Transverse colon (tissue), 4 donors: ENCODE measurements around the gene POLD2. TPM values are rescaled to one million over a fixed set of nuclear protein-coding genes. Genes with fewer than 3 reads are reported as not detected.

Source experiments
- DNase-seq: peaks from one replicate; pipeline ENCODE4 v3.0.0-alpha.2; 2019
- H3K27ac ChIP-seq, 4 donors: fragments of 200-600 bp; sonication (generic); 2 replicates each; pipeline ENCODE4 v1.5.1; 2016 to 2018; ENCODE audit warnings: inconsistent platforms in 4 of 4
- H3K27me3 ChIP-seq: fragments of 200-600 bp; sonication (generic); 2 replicates; pipeline ENCODE4 v1.5.1; 2017; ENCODE audit warnings: inconsistent platforms
- H3K36me3 ChIP-seq, 4 donors: fragments of 200-600 bp; sonication (generic); 2 replicates each; pipeline ENCODE4 v1.5.1; 2017 to 2019; ENCODE audit warnings: inconsistent platforms in 4 of 4
- H3K4me1 ChIP-seq, 4 donors: fragments of 200-600 bp; sonication (generic); 2 replicates each; pipeline ENCODE4 v1.5.1; 2017 to 2020; ENCODE audit warnings: inconsistent platforms in 4 of 4
- H3K4me3 ChIP-seq, 4 donors: fragments of 200-600 bp; sonication (generic); 1 replicate in 1 of 4; 2 replicates in 3 of 4; pipeline versions ENCODE4 v1.5.1 to v1.6.1; 2017 to 2019; ENCODE audit warnings: inconsistent platforms in 4 of 4
- H3K9me3 ChIP-seq, 2 donors: fragments of 200-600 bp; sonication (generic); 2 replicates each; pipeline ENCODE4 v1.5.1; 2017 to 2019; ENCODE audit warnings: inconsistent platforms in 2 of 2
- EP300 ChIP-seq: sonication (generic); formaldehyde crosslinking; IDR thresholded peaks from one replicate; pipeline ENCODE4 v1.6.1; 2017; ENCODE audit warnings: antibody characterized with exemption, low read depth
- POLR2A ChIP-seq: fragments of 450-650 bp; IDR thresholded peaks from one replicate; pipeline ENCODE4 v1.6.1; 2016; ENCODE audit warnings: antibody characterized with exemption, mild to moderate bottlenecking, moderate library complexity
- POLR2AphosphoS5 ChIP-seq, 3 donors: sonication (generic); formaldehyde crosslinking; IDR thresholded peaks; one replicate each; pipeline ENCODE4 v1.6.1; 2016; ENCODE audit warnings: antibody characterized with exemption in 3 of 3
- WGBS, 2 donors: methylation state at CpG; one replicate each; pipeline ENCODE4 v1.1.5; 2018; ENCODE audit warnings: low coverage in 1 of 2; 5-methylcytosine and 5-hydroxymethylcytosine counted together
- in situ Hi-C, 4 donors: fragments of 200-750 bp; cut with MboI; loops; one replicate each; pipeline versions ENCODE4 v1.15.0 to v1.15.1; 2017; ENCODE audit warnings: low sequenced_read_pairs in 3 of 4, low pct_ligation_motif_present in 1 of 4, low pct_unique_long_range_greater_than_20kb in 1 of 4
- intact Hi-C: fragments of 100-400 bp; cut with DNase I; formaldehyde crosslinking; loops from one replicate; pipeline ENCODE4 v1.15.1; 2023; ENCODE audit warnings: low total_unique reads
- total RNA-seq, 4 donors: library from RNA; depleted of rRNA; stranded (reverse); fragments of >200 nt; gene quantifications; one replicate each; pipeline ENCODE4 v1.1.0, GENCODE V29; 2016
- TF ChIP-seq, protein P1 (sequence below), 5 experiments: fragments of 200-600 bp in 3 of 5; fragments of 450-650 bp in 2 of 5; sonication (generic) in 3 of 5; IDR thresholded peaks; 1 replicate in 2 of 5; 2 replicates in 3 of 5; pipeline ENCODE4 v1.5.1; 2016 to 2017; ENCODE audit warnings: antibody characterized with exemption in 5 of 5, inconsistent platforms in 3 of 5, mild to moderate bottlenecking in 2 of 5, moderate library complexity in 1 of 5

POLD2 gene
- total RNA-seq, 4 donors from 2014 or later, result 20.1 to 32.7 (median 22.7) TPM

GRCh38 chr7:44100458-44101302 is 22.7 kb downstream of the POLD2 start:
- Histone ChIP-seq H3K4me3 (no peak overlapping the region), H3K4me1 (peaks cover 0 to 12% (median 0%) of the 10 kb centered on the region in 4 donors), H3K27ac (peak overlapping the region; percentile 58 to 92 (median 78)), H3K9me3 (no peaks in the 10 kb centered on the region), H3K36me3 (no peaks in the 10 kb centered on the region), H3K27me3 (peaks cover 26% of the 10 kb centered on the region)
- intact Hi-C loops (no loop called here), in situ Hi-C loops (no loop called here)
- DNase-seq, result peak; percentile 28
- TF ChIP-seq, protein P1, sequence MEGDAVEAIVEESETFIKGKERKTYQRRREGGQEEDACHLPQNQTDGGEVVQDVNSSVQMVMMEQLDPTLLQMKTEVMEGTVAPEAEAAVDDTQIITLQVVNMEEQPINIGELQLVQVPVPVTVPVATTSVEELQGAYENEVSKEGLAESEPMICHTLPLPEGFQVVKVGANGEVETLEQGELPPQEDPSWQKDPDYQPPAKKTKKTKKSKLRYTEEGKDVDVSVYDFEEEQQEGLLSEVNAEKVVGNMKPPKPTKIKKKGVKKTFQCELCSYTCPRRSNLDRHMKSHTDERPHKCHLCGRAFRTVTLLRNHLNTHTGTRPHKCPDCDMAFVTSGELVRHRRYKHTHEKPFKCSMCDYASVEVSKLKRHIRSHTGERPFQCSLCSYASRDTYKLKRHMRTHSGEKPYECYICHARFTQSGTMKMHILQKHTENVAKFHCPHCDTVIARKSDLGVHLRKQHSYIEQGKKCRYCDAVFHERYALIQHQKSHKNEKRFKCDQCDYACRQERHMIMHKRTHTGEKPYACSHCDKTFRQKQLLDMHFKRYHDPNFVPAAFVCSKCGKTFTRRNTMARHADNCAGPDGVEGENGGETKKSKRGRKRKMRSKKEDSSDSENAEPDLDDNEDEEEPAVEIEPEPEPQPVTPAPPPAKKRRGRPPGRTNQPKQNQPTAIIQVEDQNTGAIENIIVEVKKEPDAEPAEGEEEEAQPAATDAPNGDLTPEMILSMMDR (IDR thresholded peaks at IDR 0.05), result no peak
- TF ChIP-seq EP300 (no peak), POLR2A (no peak), POLR2AphosphoS5 (IDR thresholded peaks at IDR 0.05) (no peak)
- WGBS, 2 donors, result 42 to 61% methylated on average over 2 to 10 of the region's 10 CpGs

DNA sequence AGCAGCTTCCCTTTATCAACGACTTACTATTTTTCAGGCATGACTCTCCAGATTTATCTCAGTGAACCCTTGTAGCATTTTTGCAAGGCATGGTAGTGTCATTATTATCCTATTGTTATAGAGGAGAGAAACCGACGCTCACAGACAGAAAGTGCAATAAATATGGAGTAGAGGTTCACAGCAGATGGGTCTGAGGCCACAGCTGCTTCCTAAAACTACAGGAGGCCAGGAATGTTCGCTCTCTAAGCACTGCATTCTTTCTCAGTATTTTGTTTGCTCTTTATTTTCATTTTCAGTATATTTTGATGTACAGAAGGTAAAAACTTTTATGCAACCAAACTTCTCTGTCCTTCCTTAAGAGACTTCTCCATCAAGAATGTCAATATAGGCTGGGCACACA is 23.7 kb downstream of the POLD2 start:
- H3K27ac ChIP-seq, result peak overlapping the region in 1 of 4 donors; percentile 25
- DNase-seq, result no peak
- no peaks in the 10 kb centered on the region for H3K36me3 ChIP-seq
- no peak overlapping the region for H3K4me3 ChIP-seq
- no peak for TF ChIP-seq POLR2A
- TF ChIP-seq POLR2AphosphoS5 (IDR thresholded peaks at IDR 0.05), result no peak
- no peak for TF ChIP-seq EP300
- TF ChIP-seq, protein P1 (IDR thresholded peaks at IDR 0.05), result no peak
- H3K27me3 ChIP-seq, result peaks cover 16% of the 10 kb centered on the region
- no peaks in the 10 kb centered on the region for H3K9me3 ChIP-seq
- WGBS, 2 donors, result 63 to 71% methylated on average over 4 of the region's 4 CpGs
- intact Hi-C loops, result no loop called here
- H3K4me1 ChIP-seq, result peaks cover 0 to 6% (median 2%) of the 10 kb centered on the region in 4 donors
- in situ Hi-C loops, result no loop called here

- intact Hi-C loops (no loop called here), in situ Hi-C loops (no loop called here)
- H3K27me3 ChIP-seq, result peaks cover 3% of the 10 kb centered on the region
- no peak overlapping the region for H3K27ac ChIP-seq
- no peak for DNase-seq
- TF ChIP-seq EP300 (no peak), POLR2A (no peak), POLR2AphosphoS5 (IDR thresholded peaks at IDR 0.05) (no peak)
- TF ChIP-seq, protein P1 (IDR thresholded peaks at IDR 0.05), result no peak
- peaks cover 0 to 8% (median 0%) of the 10 kb centered on the region in 4 donors for H3K4me1 ChIP-seq
- H3K9me3 ChIP-seq, result no peaks in the 10 kb centered on the region
- no peaks in the 10 kb centered on the region for H3K36me3 ChIP-seq
- no peak overlapping the region for H3K4me3 ChIP-seq
- WGBS, 2 donors, result 89 to 92% methylated on average over 5 to 6 of the region's 6 CpGs
Observed at GRCh38 chr7:44098092-44099068, 25.0 kb downstream of the POLD2 start.
